Peyer's patch (tissue), 4 donors: Measurements from ENCODE around the gene SHISA9. TPM values are rescaled to one million over a fixed set of nuclear protein-coding genes. Genes with fewer than 3 reads are reported as not detected.

Source experiments
- DNase-seq, 3 donors: peaks; one replicate each; pipeline ENCODE4 v3.0.0-alpha.2; 2017 to 2019
- H3K27ac ChIP-seq, 4 donors: fragments of 200-600 bp; sonication (generic); one replicate each; pipeline ENCODE4 v1.5.1; 2016 to 2019
- H3K27me3 ChIP-seq, 2 donors: fragments of 200-600 bp; sonication (generic); one replicate each; pipeline ENCODE4 v1.5.1; 2019
- H3K36me3 ChIP-seq, 3 donors: fragments of 200-600 bp; sonication (generic); one replicate each; pipeline ENCODE4 v1.5.1; 2016 to 2019
- H3K4me1 ChIP-seq, 4 donors: fragments of 200-600 bp; sonication (generic); one replicate each; pipeline ENCODE4 v1.5.1; 2016 to 2019
- H3K4me3 ChIP-seq, 4 donors: fragments of 200-600 bp; sonication (generic); 1 replicate in 3 of 4; 2 replicates in 1 of 4; pipeline ENCODE4 v1.5.1; 2016 to 2019; ENCODE audit warnings: mild to moderate bottlenecking in 1 of 4
- H3K9me3 ChIP-seq, 4 donors: fragments of 200-600 bp; sonication (generic); one replicate each; pipeline ENCODE4 v1.5.1; 2016 to 2019; ENCODE audit warnings: mild to moderate bottlenecking in 1 of 4
- POLR2A ChIP-seq, 2 donors: fragments of 450-650 bp; IDR thresholded peaks; one replicate each; pipeline ENCODE4 v1.5.1; 2017; ENCODE audit warnings: antibody characterized with exemption in 2 of 2, mild to moderate bottlenecking in 2 of 2, moderate library complexity in 2 of 2
- total RNA-seq, 4 donors: library from RNA; depleted of rRNA; stranded (reverse); fragments of >200 nt; gene quantifications; one replicate each; pipeline ENCODE4 v1.1.0, GENCODE V29; 2016
- TF ChIP-seq, protein P1 (sequence below), 6 experiments: fragments of 450-650 bp in 4 of 6; fragments of 200-600 bp in 2 of 6; sonication (generic) in 1 of 6; IDR thresholded peaks; one replicate each; pipeline ENCODE4 v1.5.1; 2017 to 2019; ENCODE audit warnings: antibody characterized with exemption in 6 of 6, mild to moderate bottlenecking in 3 of 6, moderate library complexity in 1 of 6

Gene SHISA9
- total RNA-seq, 4 donors from 2014 or later, result 0.66 TPM; not detected in 3

DNA sequence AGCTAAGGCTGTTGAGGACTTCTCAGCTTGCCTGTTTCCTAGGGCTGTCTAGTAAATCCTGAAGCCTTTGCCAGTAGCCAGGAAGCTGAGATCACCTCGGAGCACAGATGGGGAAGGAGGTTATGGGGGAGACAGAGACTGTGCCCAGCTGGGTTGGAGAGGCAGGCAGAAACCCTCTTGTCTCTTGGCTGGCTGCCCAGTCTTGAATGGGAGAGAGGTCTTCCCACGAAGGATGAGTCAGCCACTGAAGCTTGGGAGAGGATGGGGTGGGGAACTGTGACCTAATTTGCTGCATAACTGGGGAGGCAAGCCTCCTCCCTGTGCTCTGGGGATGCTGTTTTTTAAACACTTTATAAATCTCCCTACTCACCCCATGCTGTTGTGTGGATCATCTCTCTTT, 69.8 kb downstream of the SHISA9 start:
- Histone ChIP-seq H3K27ac (no peak overlapping the region), H3K9me3 (no peaks in the 10 kb centered on the region), H3K27me3 (no peaks in the 10 kb centered on the region), H3K36me3 (no peaks in the 10 kb centered on the region), H3K4me3 (no peak overlapping the region), H3K4me1 (no peaks in the 10 kb centered on the region)
- TF ChIP-seq, protein P1, sequence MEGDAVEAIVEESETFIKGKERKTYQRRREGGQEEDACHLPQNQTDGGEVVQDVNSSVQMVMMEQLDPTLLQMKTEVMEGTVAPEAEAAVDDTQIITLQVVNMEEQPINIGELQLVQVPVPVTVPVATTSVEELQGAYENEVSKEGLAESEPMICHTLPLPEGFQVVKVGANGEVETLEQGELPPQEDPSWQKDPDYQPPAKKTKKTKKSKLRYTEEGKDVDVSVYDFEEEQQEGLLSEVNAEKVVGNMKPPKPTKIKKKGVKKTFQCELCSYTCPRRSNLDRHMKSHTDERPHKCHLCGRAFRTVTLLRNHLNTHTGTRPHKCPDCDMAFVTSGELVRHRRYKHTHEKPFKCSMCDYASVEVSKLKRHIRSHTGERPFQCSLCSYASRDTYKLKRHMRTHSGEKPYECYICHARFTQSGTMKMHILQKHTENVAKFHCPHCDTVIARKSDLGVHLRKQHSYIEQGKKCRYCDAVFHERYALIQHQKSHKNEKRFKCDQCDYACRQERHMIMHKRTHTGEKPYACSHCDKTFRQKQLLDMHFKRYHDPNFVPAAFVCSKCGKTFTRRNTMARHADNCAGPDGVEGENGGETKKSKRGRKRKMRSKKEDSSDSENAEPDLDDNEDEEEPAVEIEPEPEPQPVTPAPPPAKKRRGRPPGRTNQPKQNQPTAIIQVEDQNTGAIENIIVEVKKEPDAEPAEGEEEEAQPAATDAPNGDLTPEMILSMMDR (IDR thresholded peaks at IDR 0.05), result no peak
- no peak for TF ChIP-seq POLR2A (IDR thresholded peaks at IDR 0.05)
- no peak for DNase-seq

DNA sequence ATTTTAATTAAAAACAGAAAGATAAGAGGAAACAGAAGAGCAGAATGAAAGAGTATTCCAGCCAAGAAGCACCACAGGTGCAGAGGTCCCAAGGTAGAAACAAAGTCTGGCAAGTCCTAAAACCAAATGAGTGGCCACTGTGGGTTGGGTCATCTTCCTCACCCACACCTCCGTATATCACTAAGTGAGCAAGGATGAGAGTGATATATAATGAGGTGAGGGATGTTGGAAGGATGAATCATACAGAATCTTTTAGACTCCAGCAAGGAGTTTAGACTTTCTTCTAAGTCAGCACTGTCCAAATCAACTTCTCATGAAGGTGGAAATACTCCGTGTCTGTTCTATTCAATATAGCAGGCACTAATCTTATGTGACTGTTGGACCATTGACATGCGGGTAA, 70.8 kb downstream of the SHISA9 start:
- Histone ChIP-seq H3K9me3 (no peaks in the 10 kb centered on the region), H3K4me3 (no peak overlapping the region), H3K27me3 (no peaks in the 10 kb centered on the region), H3K27ac (no peak overlapping the region), H3K4me1 (no peaks in the 10 kb centered on the region), H3K36me3 (no peaks in the 10 kb centered on the region)
- no peak for DNase-seq
- TF ChIP-seq POLR2A (IDR thresholded peaks at IDR 0.05), result no peak
- TF ChIP-seq, protein P1 (IDR thresholded peaks at IDR 0.05), result no peak

DNA sequence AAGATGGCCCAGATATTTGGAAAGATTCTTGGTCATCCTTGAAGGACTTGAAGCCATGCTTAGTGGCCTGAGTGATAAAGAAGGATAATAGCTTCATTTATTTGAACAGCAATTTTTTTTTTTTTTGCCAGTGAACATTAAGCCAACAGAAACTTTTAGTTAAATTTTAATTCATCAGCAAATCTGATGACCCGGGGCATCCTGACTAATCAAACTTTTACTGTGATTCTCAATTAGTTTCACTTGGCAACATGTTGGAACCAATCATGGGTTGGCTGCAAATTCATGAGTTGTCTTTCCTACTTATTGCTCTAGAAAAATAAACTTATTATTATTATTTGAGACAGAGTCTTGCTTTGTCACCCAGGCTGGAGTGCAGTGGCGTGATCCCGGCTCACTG, 74.4 kb downstream of the SHISA9 start:
- DNase-seq, result no peak
- TF ChIP-seq POLR2A (IDR thresholded peaks at IDR 0.05), result no peak
- TF ChIP-seq, protein P1 (IDR thresholded peaks at IDR 0.05), result no peak
- H3K27ac ChIP-seq, result no peak overlapping the region
- no peaks in the 10 kb centered on the region for H3K9me3 ChIP-seq
- H3K4me3 ChIP-seq, result no peak overlapping the region
- no peaks in the 10 kb centered on the region for H3K36me3 ChIP-seq
- H3K27me3 ChIP-seq, result no peaks in the 10 kb centered on the region
- no peaks in the 10 kb centered on the region for H3K4me1 ChIP-seq

DNA sequence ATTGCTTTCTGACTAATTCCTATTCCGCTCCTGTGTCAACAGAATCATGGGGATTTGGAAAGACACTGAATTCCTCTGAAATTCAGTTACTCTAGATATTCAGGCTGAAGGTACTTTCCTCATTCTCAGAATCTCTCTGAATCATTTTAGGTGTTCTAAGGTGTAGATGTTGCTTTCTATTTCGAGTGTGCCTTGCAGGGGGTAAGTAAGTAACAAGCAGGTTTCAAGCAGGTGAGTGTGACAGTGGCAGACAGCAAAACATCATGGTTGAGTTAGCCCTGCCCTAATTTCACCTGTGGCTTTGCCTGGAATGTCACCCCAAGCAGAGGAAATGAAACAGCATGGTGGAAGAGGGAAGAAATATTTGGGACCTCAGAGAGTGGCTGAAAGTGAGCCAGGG, 75.1 kb downstream of the SHISA9 start:
- TF ChIP-seq, protein P1 (IDR thresholded peaks at IDR 0.05), result no peak
- no peak for TF ChIP-seq POLR2A (IDR thresholded peaks at IDR 0.05)
- H3K9me3 ChIP-seq, result no peaks in the 10 kb centered on the region
- no peak for DNase-seq
- no peaks in the 10 kb centered on the region for H3K27me3 ChIP-seq
- no peak overlapping the region for H3K27ac ChIP-seq
- H3K36me3 ChIP-seq, result no peaks in the 10 kb centered on the region
- no peaks in the 10 kb centered on the region for H3K4me1 ChIP-seq
- H3K4me3 ChIP-seq, result no peak overlapping the region

DNA sequence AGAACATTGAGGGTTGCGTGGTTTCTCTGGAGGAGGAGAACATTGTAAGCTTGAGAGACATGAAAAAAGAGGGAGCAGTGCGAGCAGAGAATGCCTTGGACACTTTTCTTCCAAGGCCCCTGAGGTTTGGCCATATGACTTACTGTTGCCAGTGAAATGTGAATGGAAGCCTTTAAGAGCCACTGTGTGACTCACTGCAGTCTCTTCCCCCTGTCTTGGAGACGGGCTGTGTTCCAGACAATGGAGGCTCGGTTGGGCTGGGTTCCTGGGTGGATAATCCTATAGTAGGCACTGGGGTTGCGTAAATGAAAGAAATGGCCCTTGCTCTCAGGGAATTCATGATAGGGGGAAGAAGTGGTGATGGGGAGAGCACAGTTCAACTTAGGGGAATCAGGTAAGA, 75.5 kb downstream of the SHISA9 start:
- Histone ChIP-seq H3K4me1 (no peaks in the 10 kb centered on the region), H3K27ac (no peak overlapping the region), H3K27me3 (no peaks in the 10 kb centered on the region), H3K4me3 (no peak overlapping the region), H3K9me3 (no peaks in the 10 kb centered on the region), H3K36me3 (no peaks in the 10 kb centered on the region)
- DNase-seq, result no peak
- TF ChIP-seq POLR2A (IDR thresholded peaks at IDR 0.05), result no peak
- TF ChIP-seq, protein P1 (IDR thresholded peaks at IDR 0.05), result no peak

DNA sequence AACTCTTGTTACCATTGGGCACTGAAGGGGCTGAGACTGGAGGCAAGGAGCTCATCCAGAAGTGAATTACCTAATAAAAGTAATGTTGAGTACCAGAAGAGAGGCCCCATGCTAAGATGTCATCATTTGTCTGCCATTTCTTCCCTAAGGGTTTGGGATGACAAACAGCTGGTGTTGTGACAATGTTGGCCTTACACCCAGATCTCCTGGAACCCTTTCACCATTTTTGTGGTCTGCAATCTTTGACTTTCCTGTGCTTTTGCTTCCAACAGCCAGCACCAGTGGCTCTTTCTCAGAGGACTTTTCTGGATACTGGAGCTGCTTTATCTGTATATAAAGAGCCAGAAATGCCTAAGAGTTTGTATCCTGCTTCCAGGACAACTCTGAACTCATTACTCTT, 84.1 kb downstream of the SHISA9 start:
- Histone ChIP-seq H3K9me3 (no peaks in the 10 kb centered on the region), H3K36me3 (no peaks in the 10 kb centered on the region), H3K4me1 (no peaks in the 10 kb centered on the region), H3K27ac (no peak overlapping the region), H3K4me3 (no peak overlapping the region), H3K27me3 (no peaks in the 10 kb centered on the region)
- TF ChIP-seq POLR2A (IDR thresholded peaks at IDR 0.05), result no peak
- TF ChIP-seq, protein P1 (IDR thresholded peaks at IDR 0.05), result no peak
- DNase-seq, result no peak
